ENCODE results near the gene RABL6.
A peak's percentile ranks its signal among the peaks of the same experiment; 100 is the strongest.

The RABL6 gene

DNA sequence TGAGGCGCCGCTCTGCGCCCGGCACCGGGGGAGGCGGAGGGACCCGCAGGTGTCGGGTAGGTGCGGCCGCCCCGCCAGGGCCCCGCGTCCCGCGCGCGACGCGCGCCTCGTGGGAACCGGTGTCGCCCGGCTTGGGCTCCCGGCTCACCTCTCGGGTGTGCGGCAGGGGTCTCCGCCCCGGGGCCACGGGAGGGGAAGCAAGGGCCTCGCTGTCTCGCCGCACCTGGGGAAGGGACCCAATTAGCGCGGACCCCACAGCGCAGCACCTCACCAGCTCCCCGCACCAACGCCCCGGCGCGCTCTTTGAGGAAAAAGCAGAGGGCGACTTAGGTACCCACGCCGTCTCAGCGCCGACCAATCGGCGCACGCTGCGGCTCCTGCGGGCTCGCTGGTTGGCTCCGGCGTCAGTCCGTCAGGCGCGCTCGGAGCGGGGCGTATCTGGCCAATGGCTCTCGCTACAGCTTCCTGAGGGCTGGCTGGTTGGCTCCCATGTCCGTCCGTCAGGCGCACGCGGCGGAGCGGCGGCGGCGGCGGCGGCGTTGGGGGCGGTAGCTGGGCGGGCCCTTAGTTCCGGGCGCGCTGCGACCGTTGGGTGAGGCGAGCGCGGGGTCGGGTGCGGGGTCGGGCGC, 78.3 kb downstream of the RABL6 start, which contains the start of gene TRAF2:
TSS of gene TRAF2 (plus strand) at position 567 of the 629 bp plus-strand sequence. CDS start 12,225 bp downstream, outside the sequence.
- peak; percentile 96 for DNase-seq

GRCh38 chr9:136886610-136887597, 79.2 kb downstream of the RABL6 start:
- no peak for DNase-seq

DNA sequence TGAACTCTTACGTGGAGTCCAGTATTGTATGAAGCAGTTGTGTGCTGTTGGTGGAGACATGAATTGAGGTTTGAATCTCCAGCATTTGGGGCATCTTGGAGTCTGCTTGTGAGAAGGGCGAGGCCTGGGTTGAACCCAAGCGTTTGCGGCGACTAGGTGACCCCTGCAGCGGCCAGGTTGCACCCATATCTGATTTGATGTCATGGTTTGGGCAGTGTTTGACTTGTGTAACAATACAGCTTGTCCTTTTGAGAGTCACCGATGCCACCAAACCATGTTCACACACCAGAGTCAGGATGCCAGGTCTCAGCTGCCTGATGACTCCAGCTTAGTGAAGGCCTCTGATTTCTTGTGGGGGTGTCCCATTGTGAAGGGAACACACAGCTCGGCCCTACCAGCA, 80.7 kb downstream of the RABL6 start:
- DNase-seq = no peak

DNA sequence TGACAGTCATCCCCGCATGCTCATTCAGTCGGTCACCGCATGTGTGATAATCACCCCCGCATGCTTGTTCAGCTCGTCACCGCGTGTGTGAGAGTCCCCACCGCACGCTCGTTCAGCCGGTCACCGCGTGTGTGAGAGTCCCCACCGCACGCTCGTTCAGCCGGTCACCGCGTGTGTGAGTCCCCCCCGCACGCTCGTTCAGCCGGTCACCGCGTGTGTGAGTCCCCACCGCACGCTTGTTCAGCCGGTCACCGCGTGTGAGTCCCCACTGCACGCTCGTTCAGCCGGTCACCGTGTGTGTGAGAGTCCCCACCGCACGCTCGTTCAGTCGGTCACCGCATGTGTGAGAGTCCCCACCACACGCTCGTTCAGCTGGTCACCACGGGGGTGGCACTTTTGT, 82.1 kb downstream of the RABL6 start:
- DNase-seq = no peak

DNA sequence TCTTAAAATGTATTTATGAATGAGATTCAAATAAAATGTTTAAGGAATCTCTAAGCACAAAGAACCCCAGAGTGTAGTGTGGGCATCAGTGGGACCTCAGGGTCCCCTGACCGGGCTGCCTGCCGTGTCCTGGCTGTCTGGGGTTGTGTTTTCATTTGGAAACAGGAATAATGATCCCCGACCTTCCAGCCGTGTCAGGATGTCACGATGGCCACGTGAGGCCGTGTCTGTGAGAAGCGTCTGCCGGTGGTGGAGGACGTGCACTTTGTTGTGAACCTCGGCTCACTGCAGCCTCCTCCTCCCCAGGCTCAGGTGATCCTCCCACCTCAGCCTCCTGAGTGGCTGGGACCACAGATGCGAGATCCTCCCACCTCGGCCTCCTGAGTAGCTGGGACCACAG, 82.9 kb downstream of the RABL6 start:
- no peak for DNase-seq

Data from T1000 (cell line).